Measurements from ENCODE around the gene MMP11.

DNA sequence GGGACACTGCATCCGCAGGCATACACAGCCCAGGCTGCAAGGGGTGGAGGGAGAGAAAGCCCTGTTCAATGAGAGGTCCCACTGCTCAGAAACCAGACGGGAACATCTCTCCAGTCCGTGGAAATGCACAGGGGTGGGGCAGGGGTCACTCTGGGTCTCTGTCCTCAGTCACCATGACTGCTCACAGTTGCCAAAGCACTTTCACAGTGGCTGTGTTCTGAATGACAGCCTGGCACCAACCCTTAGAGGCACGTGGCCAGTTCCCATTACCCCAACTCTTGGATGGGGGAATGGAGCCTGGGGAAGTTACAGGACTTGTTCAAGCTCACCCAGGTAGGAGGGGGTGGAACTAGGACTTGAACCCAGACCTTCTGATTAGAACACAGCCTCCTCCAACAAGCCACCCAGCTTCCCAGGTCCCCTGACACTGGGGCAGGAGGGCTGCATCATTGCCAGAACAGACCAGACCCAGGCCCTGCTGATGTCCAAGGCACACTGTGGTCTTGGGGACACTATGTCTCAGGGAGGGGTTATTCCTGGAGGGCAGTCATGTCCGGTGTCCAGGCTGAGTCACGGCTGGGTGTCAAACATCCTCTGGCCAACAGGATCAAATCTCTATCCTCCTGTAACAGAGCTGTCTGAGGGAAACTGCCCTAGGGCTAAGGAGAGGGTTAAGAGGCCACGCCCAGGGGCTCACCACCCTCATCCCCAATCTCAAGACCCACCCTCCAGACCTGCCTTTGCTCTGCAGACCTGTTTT is 30.0 kb upstream of the MMP11 start:
- TF ChIP-seq, protein P1, sequence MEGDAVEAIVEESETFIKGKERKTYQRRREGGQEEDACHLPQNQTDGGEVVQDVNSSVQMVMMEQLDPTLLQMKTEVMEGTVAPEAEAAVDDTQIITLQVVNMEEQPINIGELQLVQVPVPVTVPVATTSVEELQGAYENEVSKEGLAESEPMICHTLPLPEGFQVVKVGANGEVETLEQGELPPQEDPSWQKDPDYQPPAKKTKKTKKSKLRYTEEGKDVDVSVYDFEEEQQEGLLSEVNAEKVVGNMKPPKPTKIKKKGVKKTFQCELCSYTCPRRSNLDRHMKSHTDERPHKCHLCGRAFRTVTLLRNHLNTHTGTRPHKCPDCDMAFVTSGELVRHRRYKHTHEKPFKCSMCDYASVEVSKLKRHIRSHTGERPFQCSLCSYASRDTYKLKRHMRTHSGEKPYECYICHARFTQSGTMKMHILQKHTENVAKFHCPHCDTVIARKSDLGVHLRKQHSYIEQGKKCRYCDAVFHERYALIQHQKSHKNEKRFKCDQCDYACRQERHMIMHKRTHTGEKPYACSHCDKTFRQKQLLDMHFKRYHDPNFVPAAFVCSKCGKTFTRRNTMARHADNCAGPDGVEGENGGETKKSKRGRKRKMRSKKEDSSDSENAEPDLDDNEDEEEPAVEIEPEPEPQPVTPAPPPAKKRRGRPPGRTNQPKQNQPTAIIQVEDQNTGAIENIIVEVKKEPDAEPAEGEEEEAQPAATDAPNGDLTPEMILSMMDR (IDR thresholded peaks at IDR 0.05), result no peak
- TF ChIP-seq POLR2A (IDR thresholded peaks at IDR 0.05), result no peak
